H9 (cell line): ENCODE results near the gene NUDT4. TPM values are rescaled to one million over a fixed set of nuclear protein-coding genes. Genes with fewer than 3 reads are reported as not detected.
"Not testable (repeated sequence)": the region's sequence is repeated elsewhere in the genome, so short reads cannot be mapped to it uniquely, and the experiment has no call there.

Experiments
- DNase-seq: peaks from one replicate; pipeline ENCODE4 v3.0.0-alpha.2; 2017
- H2AFZ ChIP-seq: one replicate; pipeline ENCODE4 v1.6.1; 2013; ENCODE audit warnings: mild to moderate bottlenecking, low read length, control low read depth, moderate library complexity
- H2AK5ac ChIP-seq: 2 replicates; pipeline ENCODE4 v1.6.1; 2013; ENCODE audit warnings: low read length, control low read depth, mixed read lengths; ENCODE audit not compliant: insufficient read length
- H2BK120ac ChIP-seq: one replicate; pipeline ENCODE4 v1.6.1; 2013; ENCODE audit warnings: low read depth, mild to moderate bottlenecking, low read length, control low read depth, inconsistent platforms; ENCODE audit not compliant: poor library complexity, severe bottlenecking
- H2BK12ac ChIP-seq: 2 replicates; pipeline ENCODE4 v1.6.1; 2013; ENCODE audit warnings: low read length, control low read depth, mixed read lengths, low read depth; ENCODE audit not compliant: insufficient read length
- H2BK15ac ChIP-seq: 2 replicates; pipeline ENCODE4 v1.6.1; 2013; ENCODE audit warnings: low read depth, low read length, control low read depth
- H2BK20ac ChIP-seq: one replicate; pipeline ENCODE4 v1.6.1; 2013; ENCODE audit warnings: low read depth, mild to moderate bottlenecking, low read length, control low read depth, inconsistent platforms; ENCODE audit not compliant: poor library complexity, severe bottlenecking
- H2BK5ac ChIP-seq: 2 replicates; pipeline ENCODE4 v1.6.1; 2013; ENCODE audit warnings: low read length, control low read depth, mixed read lengths; ENCODE audit not compliant: insufficient read length
- H3K14ac ChIP-seq: 2 replicates; pipeline ENCODE4 v1.6.1; 2013; ENCODE audit warnings: low read length, control low read depth; ENCODE audit not compliant: insufficient read depth
- H3K18ac ChIP-seq: 2 replicates; pipeline ENCODE4 v1.6.1; 2013; ENCODE audit warnings: low read depth, mild to moderate bottlenecking, mixed read lengths, low read length, control low read depth; ENCODE audit not compliant: insufficient read length
- H3K23ac ChIP-seq: 2 replicates; pipeline ENCODE4 v1.6.1; 2013; ENCODE audit warnings: low read length, control low read depth, mixed read lengths, low read depth; ENCODE audit not compliant: insufficient read length
- H3K23me2 ChIP-seq: 2 replicates; pipeline ENCODE4 v1.6.1; 2013; ENCODE audit warnings: low read depth, mild to moderate bottlenecking, mixed read lengths, low read length, control low read depth; ENCODE audit not compliant: insufficient read length, poor library complexity, severe bottlenecking
- H3K27ac ChIP-seq: 2 replicates; pipeline ENCODE4 v1.5.1; 2013; ENCODE audit warnings: low read length, control low read depth, mixed read lengths, low read depth; ENCODE audit not compliant: insufficient read length
- H3K27me3 ChIP-seq: 2 replicates; pipeline ENCODE4 v1.6.1; 2013; ENCODE audit warnings: low read length, control low read depth, inconsistent platforms; ENCODE audit not compliant: insufficient read depth
- H3K4ac ChIP-seq: 2 replicates; pipeline ENCODE4 v1.6.1; 2013; ENCODE audit warnings: low read depth, mild to moderate bottlenecking, control low read depth, inconsistent platforms, low read length, moderate library complexity
- H3K4me1 ChIP-seq: 2 replicates; pipeline ENCODE4 v1.6.1; 2013; ENCODE audit warnings: low read length, control low read depth, inconsistent platforms; ENCODE audit not compliant: insufficient read depth
- H3K4me2 ChIP-seq: 2 replicates; pipeline ENCODE4 v1.6.1; 2013; ENCODE audit warnings: low read length, control low read depth, mixed read lengths; ENCODE audit not compliant: insufficient read length, insufficient read depth
- H3K56ac ChIP-seq: 2 replicates; pipeline ENCODE4 v1.6.1; 2013; ENCODE audit warnings: low read depth, mild to moderate bottlenecking, mixed read lengths, low read length, control low read depth; ENCODE audit not compliant: insufficient read length
- H3K79me1 ChIP-seq: 2 replicates; pipeline ENCODE4 v1.6.1; 2013; ENCODE audit warnings: low read depth, mild to moderate bottlenecking, moderate library complexity, low read length, control low read depth, inconsistent platforms; ENCODE audit not compliant: insufficient read depth, poor library complexity, severe bottlenecking
- H3K79me2 ChIP-seq: 2 replicates; pipeline ENCODE4 v1.6.1; 2013; ENCODE audit warnings: low read length, control low read depth, inconsistent platforms; ENCODE audit not compliant: insufficient read depth
- H3K9ac ChIP-seq: 2 replicates; pipeline ENCODE4 v1.6.1; 2013; ENCODE audit warnings: low read length, control low read depth, mixed read lengths; ENCODE audit not compliant: insufficient read length; ENCODE audit errors: extremely low read depth
- H3K9me3 ChIP-seq: one replicate; pipeline ENCODE4 v1.6.1; 2013; ENCODE audit warnings: low read depth, low read length, inconsistent platforms; ENCODE audit not compliant: control insufficient read depth
- H3T11ph ChIP-seq: one replicate; pipeline ENCODE4 v1.6.1; 2013; ENCODE audit warnings: mild to moderate bottlenecking, low read length, control low read depth, inconsistent platforms
- H4K20me1 ChIP-seq: one replicate; pipeline ENCODE4 v1.6.1; 2013; ENCODE audit not compliant: control insufficient read depth, insufficient read length, insufficient read depth
- H4K5ac ChIP-seq: 2 replicates; pipeline ENCODE4 v1.6.1; 2013; ENCODE audit warnings: low read depth, mild to moderate bottlenecking, mixed read lengths, low read length, control low read depth; ENCODE audit not compliant: insufficient read length
- H4K8ac ChIP-seq: replicated peaks from 2 replicates; pipeline ENCODE4 v1.6.1; 2013; ENCODE audit warnings: low read length, control low read depth, mixed read lengths, low read depth; ENCODE audit not compliant: insufficient read length
- H4K91ac ChIP-seq: 2 replicates; pipeline ENCODE4 v1.6.1; 2013; ENCODE audit warnings: low read depth, mild to moderate bottlenecking, moderate library complexity, mixed read lengths, low read length, control low read depth; ENCODE audit not compliant: insufficient read length
- H3K27ac Mint-ChIP-seq, 3 experiments: 2 replicates in 2 of 3; 3 replicates in 1 of 3; pipeline ENCODE4 v1.8.0; 2020 to 2021; ENCODE audit warnings: mixed read lengths in 3 of 3, mild to moderate bottlenecking in 1 of 3, moderate library complexity in 1 of 3
- H3K27me3 Mint-ChIP-seq: 2 replicates; pipeline ENCODE4 v1.8.0; 2021; ENCODE audit warnings: low read depth, mild to moderate bottlenecking, moderate library complexity, mixed read lengths
- H3K36me3 Mint-ChIP-seq, 3 experiments: 2 replicates in 2 of 3; 3 replicates in 1 of 3; pipeline ENCODE4 v1.8.0; 2020 to 2021; ENCODE audit warnings: low read depth in 3 of 3, mixed read lengths in 3 of 3; ENCODE audit not compliant: insufficient read depth in 1 of 3
- H3K4me1 Mint-ChIP-seq, 2 experiments: 2 replicates each; pipeline ENCODE4 v1.8.0; 2020; ENCODE audit warnings: mixed read lengths in 2 of 2
- H3K4me3 Mint-ChIP-seq, 2 experiments: 2 replicates in 1 of 2; 3 replicates in 1 of 2; pipeline ENCODE4 v1.8.0; 2020 to 2021; ENCODE audit warnings: mild to moderate bottlenecking in 2 of 2, mixed read lengths in 2 of 2, moderate library complexity in 1 of 2
- H3K9me3 Mint-ChIP-seq, 2 experiments: 2 replicates in 1 of 2; 3 replicates in 1 of 2; pipeline ENCODE4 v1.8.0; 2020; ENCODE audit warnings: mild to moderate bottlenecking in 2 of 2, mixed read lengths in 2 of 2, moderate library complexity in 1 of 2
- WGBS: extraction: QIAGEN DNeasy Blood & Tissue Kit; methylation state at CpG from one replicate; pipeline ENCODE4 v1.1.7; 2013; ENCODE audit warnings: missing lambda C conversion rate, low lambda C conversion rate, mixed read lengths; ENCODE audit not compliant: insufficient read length; ENCODE audit errors: extremely low coverage; 5-methylcytosine and 5-hydroxymethylcytosine counted together
- total RNA-seq: library from RNA; stranded (reverse); gene quantifications from 2 replicates; pipeline ENCODE4 v1.2.1, GENCODE V29; 2021
- TF ChIP-seq, protein P1 (sequence below): fragments of 200-600 bp; sonication (generic); conservative IDR thresholded peaks from 3 replicates; pipeline ENCODE4 v1.8.0; 2021; ENCODE audit warnings: antibody characterized with exemption, mild to moderate bottlenecking

NUDT4 gene
- total RNA-seq, 1 experiment from 2014 or later, result 40.6 TPM

- H2BK120ac ChIP-seq, result no peak overlapping the region
- no peaks in the 10 kb centered on the region for H3K9me3 ChIP-seq
- no peak overlapping the region for H3K23ac ChIP-seq
- no peak overlapping the region for H3T11ph ChIP-seq
- H3K18ac ChIP-seq, result no peak overlapping the region
- no peak overlapping the region for H3K4ac ChIP-seq
- no peak overlapping the region for H3K14ac ChIP-seq
- Mint-ChIP-seq H3K4me3 (no peak overlapping the region), H3K4me1 (peaks cover 0 to 5% of the 10 kb centered on the region in 2 experiments; a peak in 1 of 4 replicates), H3K36me3 (peaks cover 18 to 31% (median 28%) of the 10 kb centered on the region in 3 experiments; a peak in 6 of 7 replicates), H3K9me3 (no peaks in the 10 kb centered on the region), H3K27ac (no peak overlapping the region), H3K27me3 (no peaks in the 10 kb centered on the region)
- H2AFZ ChIP-seq, result no peak overlapping the region
- WGBS, result no CpG with 5 or more reads among the region's 12 CpGs
- no peak overlapping the region for H4K8ac ChIP-seq
- H2BK20ac ChIP-seq, result no peak overlapping the region
- no peaks in the 10 kb centered on the region for H3K4me1 ChIP-seq
- no peak overlapping the region for H2BK12ac ChIP-seq
- H4K5ac ChIP-seq, result no peak overlapping the region
- H3K9ac ChIP-seq, result no peak overlapping the region
- TF ChIP-seq, protein P1, sequence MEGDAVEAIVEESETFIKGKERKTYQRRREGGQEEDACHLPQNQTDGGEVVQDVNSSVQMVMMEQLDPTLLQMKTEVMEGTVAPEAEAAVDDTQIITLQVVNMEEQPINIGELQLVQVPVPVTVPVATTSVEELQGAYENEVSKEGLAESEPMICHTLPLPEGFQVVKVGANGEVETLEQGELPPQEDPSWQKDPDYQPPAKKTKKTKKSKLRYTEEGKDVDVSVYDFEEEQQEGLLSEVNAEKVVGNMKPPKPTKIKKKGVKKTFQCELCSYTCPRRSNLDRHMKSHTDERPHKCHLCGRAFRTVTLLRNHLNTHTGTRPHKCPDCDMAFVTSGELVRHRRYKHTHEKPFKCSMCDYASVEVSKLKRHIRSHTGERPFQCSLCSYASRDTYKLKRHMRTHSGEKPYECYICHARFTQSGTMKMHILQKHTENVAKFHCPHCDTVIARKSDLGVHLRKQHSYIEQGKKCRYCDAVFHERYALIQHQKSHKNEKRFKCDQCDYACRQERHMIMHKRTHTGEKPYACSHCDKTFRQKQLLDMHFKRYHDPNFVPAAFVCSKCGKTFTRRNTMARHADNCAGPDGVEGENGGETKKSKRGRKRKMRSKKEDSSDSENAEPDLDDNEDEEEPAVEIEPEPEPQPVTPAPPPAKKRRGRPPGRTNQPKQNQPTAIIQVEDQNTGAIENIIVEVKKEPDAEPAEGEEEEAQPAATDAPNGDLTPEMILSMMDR, result no peak
- no peaks in the 10 kb centered on the region for H3K79me2 ChIP-seq
- H3K27ac ChIP-seq, result no peak overlapping the region
- no peaks in the 10 kb centered on the region for H3K79me1 ChIP-seq
- no peak overlapping the region for H2AK5ac ChIP-seq
- H2BK15ac ChIP-seq, result no peak overlapping the region
- DNase-seq, result no peak
- no peaks in the 10 kb centered on the region for H3K23me2 ChIP-seq
- no peaks in the 10 kb centered on the region for H3K27me3 ChIP-seq
- H4K91ac ChIP-seq, result no peak overlapping the region
- no peaks in the 10 kb centered on the region for H4K20me1 ChIP-seq
- H2BK5ac ChIP-seq, result no peak overlapping the region
- H3K4me2 ChIP-seq, result no peak overlapping the region
- no peak overlapping the region for H3K56ac ChIP-seq
Measured at GRCh38 chr12:93397412-93397811, 19.7 kb downstream of the NUDT4 start.

DNA sequence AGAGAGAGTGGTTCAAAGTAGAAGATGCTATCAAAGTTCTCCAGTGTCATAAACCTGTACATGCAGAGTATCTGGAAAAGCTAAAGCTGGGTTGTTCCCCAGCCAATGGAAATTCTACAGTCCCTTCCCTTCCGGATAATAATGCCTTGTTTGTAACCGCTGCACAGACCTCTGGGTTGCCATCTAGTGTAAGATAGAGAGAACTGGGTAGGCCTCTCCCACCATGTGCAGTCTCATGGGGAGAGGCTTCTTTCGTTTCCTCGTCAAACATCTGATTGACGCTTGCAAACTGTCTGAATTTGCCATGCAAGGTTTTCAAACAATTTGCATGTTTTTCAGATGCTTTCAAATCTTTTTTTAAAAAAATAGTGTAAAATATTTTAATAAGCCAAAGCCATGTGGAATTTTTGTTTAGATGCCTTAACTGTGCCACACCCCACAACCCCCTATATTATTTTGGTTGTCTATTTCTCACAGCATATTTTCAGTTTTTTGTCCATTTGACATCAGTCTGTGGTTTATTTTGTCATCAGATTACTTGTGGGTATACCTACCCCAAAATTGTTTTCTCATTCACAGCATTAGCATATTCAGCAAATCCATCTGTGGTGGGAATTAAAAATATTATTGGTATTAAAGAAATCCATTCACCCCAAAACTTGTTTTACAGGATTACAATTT is 21.6 kb downstream of the NUDT4 start:
- H3K23me2 ChIP-seq, H3K9me3 ChIP-seq, H3K79me1 ChIP-seq, H2BK120ac ChIP-seq, H4K91ac ChIP-seq, H4K5ac ChIP-seq, H3K9ac ChIP-seq, H3K27ac Mint-ChIP-seq, H2BK12ac ChIP-seq, H3K27me3 ChIP-seq, H2BK20ac ChIP-seq, H3K4ac ChIP-seq, H3K27me3 Mint-ChIP-seq, H3K27ac ChIP-seq, H2BK15ac ChIP-seq, H3K9me3 Mint-ChIP-seq, H4K8ac ChIP-seq, H2AK5ac ChIP-seq, H3K4me2 ChIP-seq, H2BK5ac ChIP-seq, H2AFZ ChIP-seq, DNase-seq, H3K14ac ChIP-seq, H3T11ph ChIP-seq, H3K23ac ChIP-seq, H3K4me3 Mint-ChIP-seq, H3K18ac ChIP-seq, H3K79me2 ChIP-seq, H3K4me1 ChIP-seq, H4K20me1 ChIP-seq, H3K4me1 Mint-ChIP-seq, H3K56ac ChIP-seq: not testable (repeated sequence)
- WGBS, result no CpG with 5 or more reads among the region's 5 CpGs
- peaks cover 18 to 31% (median 29%) of the 10 kb centered on the region in 3 experiments; a peak in 6 of 7 replicates for H3K36me3 Mint-ChIP-seq
